ENCODE data around the gene PROZ. TPM values are rescaled to one million over a fixed set of nuclear protein-coding genes. Genes with fewer than 3 reads are reported as not detected.

The PROZ gene
- total RNA-seq, 1 donor from 2014 or later: not detected

DNA sequence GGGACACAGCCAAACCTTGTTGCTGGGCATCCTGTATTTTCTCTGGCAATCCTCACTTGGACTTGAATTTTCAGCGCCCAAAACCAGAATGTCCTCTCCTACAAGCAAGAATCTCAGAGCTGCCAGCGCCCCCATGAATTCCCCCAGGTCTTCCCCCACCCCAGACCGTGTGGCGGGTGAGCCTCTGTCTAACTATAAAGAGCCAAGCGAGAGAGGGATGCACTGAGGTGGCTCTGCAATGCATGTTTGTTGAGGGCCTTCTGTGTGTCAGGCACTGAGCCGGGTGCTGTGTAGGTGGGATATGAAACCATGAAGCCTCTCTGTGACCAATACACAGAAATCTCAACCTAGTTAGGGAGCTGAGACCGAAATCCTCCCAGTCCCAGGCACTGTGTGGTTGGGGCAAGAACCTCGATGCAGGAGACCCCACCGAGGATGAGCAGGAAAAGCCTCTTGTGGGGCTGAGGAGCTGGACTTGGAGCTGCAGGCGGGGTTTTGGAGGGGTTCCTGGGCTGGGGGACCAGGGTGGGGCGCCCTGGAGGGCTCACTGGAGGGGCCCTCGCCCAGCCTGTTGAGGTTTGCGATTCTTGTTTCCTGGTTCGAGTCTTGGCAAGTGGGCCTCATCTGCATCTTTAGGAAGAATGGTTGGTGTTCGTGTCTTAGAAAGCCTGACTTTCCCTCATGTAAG lies 12.4 kb upstream of the PROZ start:
- POLR2A ChIA-PET: no interaction called here
- Mint-ChIP-seq H3K4me1 (peaks cover under 1% of the 10 kb centered on the region), H3K27ac (no peak overlapping the region), H3K36me3 (ENCODE audit: low read depth) (no peaks in the 10 kb centered on the region), H3K9me3 (no peaks in the 10 kb centered on the region), H3K4me3 (no peak overlapping the region), H3K27me3 (peaks cover 16% of the 10 kb centered on the region)
- DNase-seq: no peak
- ATAC-seq (ENCODE audit: low read depth): no peak
- TF ChIP-seq, protein P1, sequence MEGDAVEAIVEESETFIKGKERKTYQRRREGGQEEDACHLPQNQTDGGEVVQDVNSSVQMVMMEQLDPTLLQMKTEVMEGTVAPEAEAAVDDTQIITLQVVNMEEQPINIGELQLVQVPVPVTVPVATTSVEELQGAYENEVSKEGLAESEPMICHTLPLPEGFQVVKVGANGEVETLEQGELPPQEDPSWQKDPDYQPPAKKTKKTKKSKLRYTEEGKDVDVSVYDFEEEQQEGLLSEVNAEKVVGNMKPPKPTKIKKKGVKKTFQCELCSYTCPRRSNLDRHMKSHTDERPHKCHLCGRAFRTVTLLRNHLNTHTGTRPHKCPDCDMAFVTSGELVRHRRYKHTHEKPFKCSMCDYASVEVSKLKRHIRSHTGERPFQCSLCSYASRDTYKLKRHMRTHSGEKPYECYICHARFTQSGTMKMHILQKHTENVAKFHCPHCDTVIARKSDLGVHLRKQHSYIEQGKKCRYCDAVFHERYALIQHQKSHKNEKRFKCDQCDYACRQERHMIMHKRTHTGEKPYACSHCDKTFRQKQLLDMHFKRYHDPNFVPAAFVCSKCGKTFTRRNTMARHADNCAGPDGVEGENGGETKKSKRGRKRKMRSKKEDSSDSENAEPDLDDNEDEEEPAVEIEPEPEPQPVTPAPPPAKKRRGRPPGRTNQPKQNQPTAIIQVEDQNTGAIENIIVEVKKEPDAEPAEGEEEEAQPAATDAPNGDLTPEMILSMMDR (IDR thresholded peaks at IDR 0.05): no peak
- CTCF ChIA-PET: no interaction called here
- intact Hi-C loops (cut with micrococcal nuclease): no loop called here

DNA sequence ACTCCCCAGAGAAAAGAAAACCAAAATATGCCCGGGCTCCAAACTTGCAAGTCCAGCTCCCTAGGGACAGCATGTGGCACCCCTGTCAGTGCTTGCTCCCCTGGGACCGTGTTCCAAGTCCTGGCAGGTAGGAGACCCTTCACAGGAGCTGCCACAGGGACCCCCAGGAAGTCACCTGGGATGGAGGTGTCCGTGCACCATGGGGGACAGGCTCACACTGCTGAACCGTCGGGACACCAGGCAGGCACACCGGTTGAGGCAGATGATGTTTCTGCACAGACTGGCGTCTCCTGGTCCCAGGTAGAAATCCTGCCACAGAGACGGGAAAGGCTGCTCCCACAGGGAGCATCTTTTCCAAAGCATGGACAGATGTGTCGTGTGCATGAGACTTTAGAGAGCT lies 11.7 kb upstream of the PROZ start:
- Mint-ChIP-seq H3K4me3 (no peak overlapping the region), H3K27me3 (peaks cover 20% of the 10 kb centered on the region), H3K36me3 (ENCODE audit: low read depth) (no peaks in the 10 kb centered on the region), H3K27ac (no peak overlapping the region), H3K9me3 (no peaks in the 10 kb centered on the region), H3K4me1 (peaks cover 2% of the 10 kb centered on the region)
- ChIA-PET POLR2A (interaction anchor here (0.6 kb wide), 1 partner anchor 25 kb away, joined by 4 read pairs; no protein-coding TSS in a partner anchor), CTCF (no interaction called here)
- ATAC-seq (ENCODE audit: low read depth): no peak
- intact Hi-C loops (cut with micrococcal nuclease): no loop called here
- DNase-seq: no peak
- TF ChIP-seq, protein P1 (IDR thresholded peaks at IDR 0.05): no peak

DNA sequence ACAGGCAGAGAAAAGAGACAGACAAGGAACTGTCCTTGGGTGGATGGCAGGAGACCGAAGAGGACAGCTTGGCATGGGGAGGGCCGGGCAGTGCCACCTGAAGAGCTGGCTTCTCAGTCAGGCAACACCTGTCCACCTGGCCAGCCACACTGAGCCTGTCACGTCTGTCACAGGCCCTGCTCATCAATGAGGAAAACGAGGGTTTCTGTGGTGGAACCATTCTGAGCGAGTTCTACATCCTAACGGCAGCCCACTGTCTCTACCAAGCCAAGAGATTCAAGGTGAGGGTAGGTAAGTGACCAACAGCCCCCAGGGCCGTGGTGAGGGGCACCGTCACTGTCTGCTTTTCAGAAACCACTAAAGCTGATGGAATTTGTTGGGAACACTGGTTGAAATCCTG lies 11.2 kb upstream of the PROZ start:
- ATAC-seq (ENCODE audit: low read depth): no peak
- DNase-seq: no peak
- Mint-ChIP-seq H3K27me3 (peaks cover 22% of the 10 kb centered on the region), H3K4me1 (peaks cover 4% of the 10 kb centered on the region), H3K9me3 (no peaks in the 10 kb centered on the region), H3K4me3 (no peak overlapping the region), H3K36me3 (ENCODE audit: low read depth) (no peaks in the 10 kb centered on the region), H3K27ac (no peak overlapping the region)
- intact Hi-C loops (cut with micrococcal nuclease): no loop called here
- TF ChIP-seq, protein P1 (IDR thresholded peaks at IDR 0.05): no peak
- ChIA-PET POLR2A (interaction anchor here (0.6 kb wide), 1 partner anchor 26 kb away, joined by 4 read pairs; no protein-coding TSS in a partner anchor), CTCF (no interaction called here)

DNA sequence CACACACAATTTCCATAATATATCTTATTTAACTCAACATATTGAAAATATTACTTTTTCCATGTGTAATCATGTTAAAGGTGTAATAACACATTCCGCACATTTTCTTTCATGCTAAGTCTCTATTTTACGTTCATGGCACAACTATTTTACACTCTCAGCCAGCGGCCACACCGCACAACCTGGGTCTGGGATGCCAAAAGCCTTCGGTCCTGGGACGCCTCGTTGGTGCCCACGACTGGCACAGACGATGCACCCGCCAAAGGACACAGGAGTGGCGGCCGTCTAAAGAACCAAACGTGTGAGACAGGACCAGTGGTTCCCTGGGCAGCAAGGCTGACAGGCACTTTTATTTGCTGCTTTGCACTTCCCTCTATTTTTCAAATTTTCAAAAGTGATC lies 10.0 kb upstream of the PROZ start:
- H3K27me3 Mint-ChIP-seq: peaks cover 22% of the 10 kb centered on the region
- TF ChIP-seq, protein P1 (IDR thresholded peaks at IDR 0.05): no peak

DNA sequence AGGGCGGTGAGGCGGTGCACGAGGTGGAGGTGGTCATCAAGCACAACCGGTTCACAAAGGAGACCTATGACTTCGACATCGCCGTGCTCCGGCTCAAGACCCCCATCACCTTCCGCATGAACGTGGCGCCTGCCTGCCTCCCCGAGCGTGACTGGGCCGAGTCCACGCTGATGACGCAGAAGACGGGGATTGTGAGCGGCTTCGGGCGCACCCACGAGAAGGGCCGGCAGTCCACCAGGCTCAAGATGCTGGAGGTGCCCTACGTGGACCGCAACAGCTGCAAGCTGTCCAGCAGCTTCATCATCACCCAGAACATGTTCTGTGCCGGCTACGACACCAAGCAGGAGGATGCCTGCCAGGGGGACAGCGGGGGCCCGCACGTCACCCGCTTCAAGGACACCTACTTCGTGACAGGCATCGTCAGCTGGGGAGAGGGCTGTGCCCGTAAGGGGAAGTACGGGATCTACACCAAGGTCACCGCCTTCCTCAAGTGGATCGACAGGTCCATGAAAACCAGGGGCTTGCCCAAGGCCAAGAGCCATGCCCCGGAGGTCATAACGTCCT lies 9.4 kb upstream of the PROZ start:
- peaks cover 22% of the 10 kb centered on the region for H3K27me3 Mint-ChIP-seq
- TF ChIP-seq, protein P1 (IDR thresholded peaks at IDR 0.05): no peak
- H3K4me3 Mint-ChIP-seq: no peak overlapping the region
- peaks cover 18% of the 10 kb centered on the region for H3K4me1 Mint-ChIP-seq
- no peaks in the 10 kb centered on the region for H3K9me3 Mint-ChIP-seq
- no peaks in the 10 kb centered on the region for H3K36me3 Mint-ChIP-seq (ENCODE audit: low read depth)
- ChIA-PET CTCF (no interaction called here), POLR2A (no interaction called here)
- ATAC-seq (ENCODE audit: low read depth) (no peak), DNase-seq (no peak)
- H3K27ac Mint-ChIP-seq: no peak overlapping the region
- intact Hi-C loops (cut with micrococcal nuclease): no loop called here

More for the DNA sequence above, 10.0 kb upstream of the PROZ start:
- Mint-ChIP-seq H3K27ac (no peak overlapping the region), H3K9me3 (no peaks in the 10 kb centered on the region), H3K4me1 (peaks cover 14% of the 10 kb centered on the region), H3K36me3 (ENCODE audit: low read depth) (no peaks in the 10 kb centered on the region), H3K4me3 (no peak overlapping the region)
- no peak for DNase-seq
- CTCF ChIA-PET: no interaction called here
- intact Hi-C loops (cut with micrococcal nuclease): no loop called here
- POLR2A ChIA-PET: no interaction called here
- ATAC-seq (ENCODE audit: low read depth): no peak

Data from activated B cell treated with CpG ODN at 0.5 μM for 24 hours (primary cell).